Esophagus muscularis mucosa (tissue), 3 donors: Measurements from ENCODE around the gene UBAC2.

ENCODE experiments used
- POLR2AphosphoS5 ChIP-seq, 2 donors: sonication (generic); formaldehyde crosslinking; IDR thresholded peaks; one replicate each; pipeline ENCODE4 v1.6.1; 2017; ENCODE audit warnings: antibody characterized with exemption in 2 of 2
- TF ChIP-seq, protein P1 (sequence below), 3 experiments: fragments of 200-600 bp in 2 of 3; fragments of 450-650 bp in 1 of 3; sonication (generic) in 2 of 3; IDR thresholded peaks; one replicate each; pipeline ENCODE4 v1.5.1; 2017 to 2019; ENCODE audit warnings: antibody characterized with exemption in 3 of 3, mild to moderate bottlenecking in 2 of 3, moderate library complexity in 1 of 3

DNA sequence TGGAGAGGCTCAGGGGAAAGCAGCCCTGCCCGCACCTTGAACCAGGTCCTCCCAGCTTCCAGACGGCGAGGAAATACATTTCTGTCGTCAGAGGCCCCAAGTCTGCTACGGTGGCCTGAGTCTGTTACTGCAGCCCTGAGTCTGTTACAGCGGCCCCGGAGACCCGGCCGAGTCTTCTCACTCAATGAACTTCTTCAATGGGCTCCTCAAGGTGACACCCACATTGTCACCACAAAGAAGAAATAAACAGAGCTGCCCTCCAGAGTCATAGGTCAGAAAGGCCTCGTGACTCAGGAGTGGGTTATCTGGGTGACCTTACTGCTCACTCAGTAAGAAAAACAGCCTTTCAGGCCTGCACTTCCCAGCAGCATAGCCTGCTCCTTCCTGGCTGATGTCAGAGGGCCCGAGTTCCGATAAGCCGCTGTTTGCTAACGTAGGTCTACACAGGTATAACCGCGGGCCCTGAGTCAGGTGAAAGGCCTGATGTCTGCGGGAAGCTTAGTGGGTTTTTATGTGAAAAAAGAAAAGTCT is 233.7 kb downstream of the UBAC2 start:
- TF ChIP-seq, protein P1, sequence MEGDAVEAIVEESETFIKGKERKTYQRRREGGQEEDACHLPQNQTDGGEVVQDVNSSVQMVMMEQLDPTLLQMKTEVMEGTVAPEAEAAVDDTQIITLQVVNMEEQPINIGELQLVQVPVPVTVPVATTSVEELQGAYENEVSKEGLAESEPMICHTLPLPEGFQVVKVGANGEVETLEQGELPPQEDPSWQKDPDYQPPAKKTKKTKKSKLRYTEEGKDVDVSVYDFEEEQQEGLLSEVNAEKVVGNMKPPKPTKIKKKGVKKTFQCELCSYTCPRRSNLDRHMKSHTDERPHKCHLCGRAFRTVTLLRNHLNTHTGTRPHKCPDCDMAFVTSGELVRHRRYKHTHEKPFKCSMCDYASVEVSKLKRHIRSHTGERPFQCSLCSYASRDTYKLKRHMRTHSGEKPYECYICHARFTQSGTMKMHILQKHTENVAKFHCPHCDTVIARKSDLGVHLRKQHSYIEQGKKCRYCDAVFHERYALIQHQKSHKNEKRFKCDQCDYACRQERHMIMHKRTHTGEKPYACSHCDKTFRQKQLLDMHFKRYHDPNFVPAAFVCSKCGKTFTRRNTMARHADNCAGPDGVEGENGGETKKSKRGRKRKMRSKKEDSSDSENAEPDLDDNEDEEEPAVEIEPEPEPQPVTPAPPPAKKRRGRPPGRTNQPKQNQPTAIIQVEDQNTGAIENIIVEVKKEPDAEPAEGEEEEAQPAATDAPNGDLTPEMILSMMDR (IDR thresholded peaks at IDR 0.05), result no peak
- TF ChIP-seq POLR2AphosphoS5 (IDR thresholded peaks at IDR 0.05), result no peak
